SK-N-SH (cell line): ENCODE results near the gene CDH23.

ENCODE experiments used
- CHD2 ChIP-seq: fragments of 150-350 bp; IDR thresholded peaks from 2 replicates; pipeline ENCODE4 v1.6.1; 2018; ENCODE audit warnings: low read length; ENCODE audit not compliant: partially characterized antibody
- CTCF ChIP-seq: fragments of 200-600 bp; sonication (generic); IDR thresholded peaks from 2 replicates; pipeline ENCODE4 v1.6.1; 2017; ENCODE audit warnings: antibody characterized with exemption, mild to moderate bottlenecking, moderate library complexity
- EP300 ChIP-seq, 2 experiments: IDR thresholded peaks; 2 replicates each; pipeline versions ENCODE4 v1.4.0 to v1.6.1; 2012; ENCODE audit warnings: borderline replicate concordance in 1 of 2, low read depth in 1 of 2, low read length in 1 of 2
- EZH2phosphoT487 ChIP-seq: fragments of 200-600 bp; sonication (generic); IDR thresholded peaks from 2 replicates; pipeline ENCODE4 v1.6.1; 2017; ENCODE audit warnings: low read depth, mixed run types, mild to moderate bottlenecking, antibody characterized with exemption, moderate library complexity, borderline replicate concordance
- MEF2A ChIP-seq: IDR thresholded peaks from 2 replicates; pipeline ENCODE4 v1.4.0; 2012; ENCODE audit warnings: low read depth, borderline replicate concordance
- NFIC ChIP-seq: IDR thresholded peaks from 2 replicates; pipeline ENCODE4 v1.4.0; 2012; ENCODE audit warnings: borderline replicate concordance
- PBX3 ChIP-seq: IDR thresholded peaks from 2 replicates; pipeline ENCODE4; 2012
- POLR2AphosphoS5 ChIP-seq: IDR thresholded peaks from 2 replicates; pipeline ENCODE4 v1.6.1; 2012; ENCODE audit warnings: low read depth, low read length
- RXRA ChIP-seq: IDR thresholded peaks from 2 replicates; pipeline ENCODE4 v1.4.0; 2012; ENCODE audit warnings: low read depth, mild to moderate bottlenecking, borderline replicate concordance
- SMC3 ChIP-seq: IDR thresholded peaks from 2 replicates; pipeline ENCODE4 v1.6.1; 2012; ENCODE audit warnings: low read depth, low read length, improper control_type of control experiment
- TAF1 ChIP-seq: IDR thresholded peaks from 2 replicates; pipeline ENCODE4 v1.6.1; 2012; ENCODE audit warnings: low read depth, mild to moderate bottlenecking, low read length, moderate library complexity, borderline replicate concordance
- YY1 ChIP-seq: IDR thresholded peaks from 2 replicates; pipeline ENCODE4 v1.4.0; 2012; ENCODE audit warnings: low read depth, mild to moderate bottlenecking

- TF ChIP-seq MEF2A (no peak), POLR2AphosphoS5 (no peak), CTCF (no peak), SMC3 (no peak), EP300 (IDR thresholded peaks at IDR 0.05; ENCODE audit: borderline replicate concordance in 1 of 2, low read depth in 1 of 2, low read length in 1 of 2) (no peak), YY1 (no peak), TAF1 (no peak), EZH2phosphoT487 (no peak), CHD2 (no peak), RXRA (no peak), PBX3 (no peak), NFIC (no peak)
Measured at GRCh38 chr10:71646037-71646436, 249.3 kb downstream of the CDH23 start.
